Non-pigmented ciliary epithelial cell (primary cell): ENCODE data around the gene ADCY4.

Experiments used
- DNase-seq: peaks from one replicate; pipeline ENCODE4 v3.0.0-alpha.2; 2010; ENCODE audit warnings: low read depth

Gene ADCY4

GRCh38 chr14:24273422-24273998, 61.4 kb downstream of the ADCY4 start:
- DNase-seq, result no peak

DNA sequence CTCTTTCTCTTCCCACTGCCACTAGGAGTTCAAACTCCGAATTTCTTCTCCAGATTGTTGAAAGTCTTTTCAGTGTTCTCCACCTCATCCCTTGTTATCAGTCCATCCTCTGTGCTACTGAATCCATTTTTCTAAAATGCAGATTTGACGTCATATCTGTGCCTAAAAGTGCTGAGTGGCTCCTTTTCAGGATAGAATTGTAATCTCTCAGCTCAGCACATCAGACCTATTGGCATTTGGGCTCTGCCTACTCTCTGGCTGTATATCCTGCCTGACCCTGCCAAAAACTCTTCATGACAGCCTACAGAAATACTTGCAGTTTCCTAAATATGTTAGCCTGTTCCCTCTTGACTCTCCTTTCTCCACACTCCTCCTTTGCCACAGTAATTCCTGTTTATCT, 62.4 kb downstream of the ADCY4 start:
- no peak for DNase-seq

DNA sequence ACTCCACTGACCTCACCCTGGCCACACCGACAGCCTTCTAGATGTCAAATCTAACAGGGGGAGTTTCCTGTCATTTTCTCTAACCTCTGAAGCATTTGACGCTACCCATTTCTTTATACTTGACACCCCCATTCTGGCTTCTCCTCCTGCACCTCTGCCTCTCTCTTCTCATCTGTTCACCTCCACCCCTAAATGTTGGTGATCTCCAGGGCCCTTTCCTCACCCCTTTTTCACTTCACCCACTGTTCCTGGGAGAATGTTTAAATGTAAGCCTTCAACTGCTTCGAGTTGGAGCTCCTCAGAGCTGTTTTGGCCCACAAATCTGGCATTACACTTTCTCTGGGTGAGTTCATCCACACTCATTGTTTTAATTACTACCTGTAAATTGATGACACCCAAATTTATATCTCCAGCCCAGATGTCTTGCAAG, 63.0 kb downstream of the ADCY4 start:
- no peak for DNase-seq

- peak; percentile 45 for DNase-seq
Measured at GRCh38 chr14:24271134-24271833, 63.6 kb downstream of the ADCY4 start, which contains the start of gene RABGGTA. TSS of gene RABGGTA (minus strand) at chr14:24271597. CDS start at chr14:24271115, 482 bp downstream.

- no peak for DNase-seq
Measured at GRCh38 chr14:24270537-24271133, 64.2 kb downstream of the ADCY4 start.

- no peak for DNase-seq
Measured at GRCh38 chr14:24269910-24270536, 64.8 kb downstream of the ADCY4 start.

DNA sequence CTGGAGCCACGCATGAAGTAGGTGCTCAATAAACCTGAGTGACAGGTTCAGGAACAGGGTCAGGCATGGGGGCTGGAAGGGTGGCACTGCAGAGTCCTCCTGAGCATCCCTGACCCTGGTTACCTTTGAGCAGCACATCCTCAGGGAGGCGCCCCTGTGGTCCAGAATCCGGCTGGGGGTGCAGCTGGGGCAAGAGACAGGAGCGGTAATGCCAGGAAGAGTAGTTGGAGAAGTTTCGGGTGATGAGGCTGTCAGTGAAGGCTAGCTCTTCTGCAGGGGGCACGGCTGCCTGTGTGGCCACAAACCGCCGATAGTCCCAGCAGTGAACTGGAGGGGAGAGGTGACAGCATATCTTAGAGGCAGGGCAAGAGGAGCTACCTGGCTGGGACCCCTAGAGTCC, 65.5 kb downstream of the ADCY4 start:
- no peak for DNase-seq
